HepG2 (cell line): Measurements from ENCODE around the gene SLC25A45. TPM values are rescaled to one million over a fixed set of nuclear protein-coding genes. Genes with fewer than 3 reads are reported as not detected.
A peak's percentile ranks its signal among the peaks of the same experiment; 100 is the strongest.

Experiments
- FOXA1 ChIP-seq, 2 experiments: fragments of 450-650 bp in 1 of 2; sonication (generic) in 1 of 2; formaldehyde crosslinking in 1 of 2; IDR thresholded peaks; 2 replicates each; pipeline versions ENCODE4 v1.4.0 to v1.6.1; 2016 to 2020; ENCODE audit warnings: missing genetic modification reagents in 1 of 2
- HDAC1 ChIP-seq: sonication (generic); formaldehyde crosslinking; IDR thresholded peaks from 2 replicates; pipeline ENCODE4 v1.5.1; 2020; ENCODE audit warnings: mild to moderate bottlenecking, missing genetic modification reagents
- HNF4G ChIP-seq, 2 experiments: sonication (generic) in 1 of 2; formaldehyde crosslinking in 1 of 2; IDR thresholded peaks; 2 replicates each; pipeline versions ENCODE4 v1.4.0 to v1.6.1; 2011 to 2020; ENCODE audit warnings: borderline replicate concordance in 2 of 2, low read depth in 2 of 2, mild to moderate bottlenecking in 2 of 2, low read length in 1 of 2, missing genetic modification reagents in 1 of 2, moderate library complexity in 1 of 2
- KAT2B ChIP-seq: fragments of 150-350 bp; IDR thresholded peaks from 2 replicates; pipeline ENCODE4 v1.6.1; 2014; ENCODE audit warnings: low read depth, low read length, borderline replicate concordance
- NR2F6 ChIP-seq, 2 experiments: IDR thresholded peaks; 2 replicates each; pipeline ENCODE4 v1.6.1; 2016; ENCODE audit warnings: antibody characterized with exemption in 1 of 2, mild to moderate bottlenecking in 1 of 2
- PAX8 ChIP-seq: sonication (generic); formaldehyde crosslinking; IDR thresholded peaks from 2 replicates; pipeline ENCODE4 v1.8.0; 2022; ENCODE audit warnings: mild to moderate bottlenecking, missing genetic modification reagents, borderline replicate concordance
- PCBP1 ChIP-seq: fragments of 200-400 bp; formaldehyde crosslinking; IDR thresholded peaks from 2 replicates; pipeline ENCODE4 v1.6.1; 2017; ENCODE audit warnings: mild to moderate bottlenecking, low read depth, low read length, borderline replicate concordance
- SIN3B ChIP-seq: fragments of 150-350 bp; IDR thresholded peaks from 2 replicates; pipeline ENCODE4 v1.6.1; 2014; ENCODE audit warnings: low read length
- TARDBP ChIP-seq: sonication (generic); formaldehyde crosslinking; IDR thresholded peaks from 2 replicates; pipeline ENCODE4 v1.8.0; 2022; ENCODE audit warnings: mild to moderate bottlenecking, missing genetic modification reagents
- ZBTB3 ChIP-seq: sonication (generic); formaldehyde crosslinking; IDR thresholded peaks from 2 replicates; pipeline ENCODE4 v1.4.0; 2020; ENCODE audit warnings: low read depth, mild to moderate bottlenecking, moderate library complexity, missing genetic modification reagents, borderline replicate concordance
- ZNF180 ChIP-seq: sonication (generic); formaldehyde crosslinking; IDR thresholded peaks from 2 replicates; pipeline ENCODE4 v1.4.0; 2020; ENCODE audit warnings: low read depth, missing genetic modification reagents, borderline replicate concordance
- ZNF441 ChIP-seq: sonication (generic); formaldehyde crosslinking; IDR thresholded peaks from 2 replicates; pipeline ENCODE4 v1.7.0; 2021; ENCODE audit warnings: missing genetic modification reagents, borderline replicate concordance
- ZNF660 ChIP-seq: sonication (generic); formaldehyde crosslinking; IDR thresholded peaks from 2 replicates; pipeline ENCODE4 v1.5.1; 2020; ENCODE audit warnings: mild to moderate bottlenecking, low read depth, missing genetic modification reagents, borderline replicate concordance
- polyA plus RNA-seq, 8 experiments: library from polyadenylated mRNA; depleted of rRNA in 3 of 8; stranded (reverse) in 7 of 8; unstranded in 1 of 8; fragments of >200 nt; fragmentation: Illumina TruSeq in 4 of 8; extraction: Trizol in 4 of 8; gene quantifications; 2 replicates each; pipeline versions ENCODE4 v1.2.1 to v1.2.3, GENCODE V29; 2011 to 2016; ENCODE audit warnings: low read depth in 4 of 8, missing spikeins in 1 of 8, mixed read lengths in 1 of 8; ENCODE audit not compliant: insufficient read depth in 1 of 8
- total RNA-seq, 5 experiments: library from RNA; depleted of rRNA; stranded (reverse); fragments of >200 nt; fragmentation: Illumina TruSeq; extraction: Trizol; gene quantifications; 2 replicates each; pipeline ENCODE4 v1.2.3, GENCODE V29; 2016; ENCODE audit warnings: low read depth in 1 of 5
- TF ChIP-seq, protein P1 (sequence below): sonication (generic); formaldehyde crosslinking; IDR thresholded peaks from 2 replicates; pipeline ENCODE4 v1.5.1; 2020; ENCODE audit warnings: mild to moderate bottlenecking, missing genetic modification reagents
- TF ChIP-seq, protein P2 (sequence below): sonication (generic); formaldehyde crosslinking; IDR thresholded peaks from 2 replicates; pipeline ENCODE4 v1.4.0; 2020; ENCODE audit warnings: mild to moderate bottlenecking, low read depth, missing genetic modification reagents
- TF ChIP-seq, protein P3 (sequence below): sonication (generic); formaldehyde crosslinking; IDR thresholded peaks from 2 replicates; pipeline ENCODE4 v1.8.0; 2022; ENCODE audit warnings: missing genetic modification reagents, low read depth, mild to moderate bottlenecking, borderline replicate concordance
- TF ChIP-seq, protein P4 (sequence below): sonication (generic); formaldehyde crosslinking; IDR thresholded peaks from 2 replicates; pipeline ENCODE4 v1.4.0; 2020; ENCODE audit warnings: mild to moderate bottlenecking, missing genetic modification reagents, borderline replicate concordance

The SLC25A45 gene
- total and polyA plus RNA-seq, 2 of the 13 experiments (the other 11 are each of a cell fraction or from before 2014, with no cell fraction given), result 1.2 to 3.4 TPM

DNA sequence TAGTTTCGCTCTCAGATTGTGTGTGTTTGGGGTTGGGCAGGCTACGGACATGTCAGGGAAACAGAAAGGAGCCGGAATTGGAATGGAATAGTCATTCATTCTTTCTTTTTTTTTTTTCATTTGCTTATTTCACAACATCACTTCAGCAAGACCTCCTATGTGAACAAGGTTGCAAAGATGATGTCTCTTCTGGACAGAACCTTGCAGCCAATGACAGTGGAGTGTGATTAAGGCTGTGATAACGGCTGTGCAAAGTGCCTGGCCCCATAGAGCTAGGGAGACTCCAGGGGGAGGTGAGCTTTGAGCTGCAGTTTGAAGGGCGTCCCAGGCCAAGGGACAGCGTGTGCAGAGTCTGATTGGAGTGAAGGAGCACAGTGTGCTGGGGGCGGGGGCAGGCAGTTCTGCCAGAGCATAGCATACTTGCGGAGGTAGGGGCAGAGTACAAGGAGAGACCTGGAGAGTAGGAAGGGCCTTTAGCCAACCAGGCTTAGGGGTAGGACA is 24.5 kb downstream of the SLC25A45 start (continued):
- TF ChIP-seq, protein P1, sequence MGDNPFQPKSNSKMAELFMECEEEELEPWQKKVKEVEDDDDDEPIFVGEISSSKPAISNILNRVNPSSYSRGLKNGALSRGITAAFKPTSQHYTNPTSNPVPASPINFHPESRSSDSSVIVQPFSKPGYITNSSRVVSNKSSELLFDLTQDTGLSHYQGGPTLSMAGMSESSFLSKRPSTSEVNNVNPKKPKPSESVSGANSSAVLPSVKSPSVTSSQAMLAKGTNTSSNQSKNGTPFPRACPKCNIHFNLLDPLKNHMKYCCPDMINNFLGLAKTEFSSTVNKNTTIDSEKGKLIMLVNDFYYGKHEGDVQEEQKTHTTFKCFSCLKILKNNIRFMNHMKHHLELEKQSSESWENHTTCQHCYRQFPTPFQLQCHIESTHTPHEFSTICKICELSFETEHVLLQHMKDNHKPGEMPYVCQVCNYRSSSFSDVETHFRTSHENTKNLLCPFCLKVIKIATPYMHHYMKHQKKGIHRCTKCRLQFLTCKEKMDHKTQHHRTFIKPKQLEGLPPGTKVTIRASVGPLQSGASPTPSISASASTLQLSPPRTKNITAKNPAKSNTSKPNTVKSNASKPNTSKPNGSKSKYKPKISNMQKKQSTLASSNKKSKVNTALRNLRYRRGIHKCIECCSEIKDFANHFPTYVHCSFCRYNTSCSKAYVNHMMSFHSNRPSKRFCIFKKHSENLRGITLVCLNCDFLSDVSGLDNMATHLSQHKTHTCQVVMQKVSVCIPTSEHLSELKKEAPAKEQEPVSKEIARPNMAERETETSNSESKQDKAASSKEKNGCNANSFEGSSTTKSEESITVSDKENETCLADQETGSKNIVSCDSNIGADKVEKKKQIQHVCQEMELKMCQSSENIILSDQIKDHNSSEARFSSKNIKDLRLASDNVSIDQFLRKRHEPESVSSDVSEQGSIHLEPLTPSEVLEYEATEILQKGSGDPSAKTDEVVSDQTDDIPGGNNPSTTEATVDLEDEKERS (CRISPR knock-in tag), result peak; percentile 77; the same call in 1 of the 2 replicates
- TF ChIP-seq, protein P2, sequence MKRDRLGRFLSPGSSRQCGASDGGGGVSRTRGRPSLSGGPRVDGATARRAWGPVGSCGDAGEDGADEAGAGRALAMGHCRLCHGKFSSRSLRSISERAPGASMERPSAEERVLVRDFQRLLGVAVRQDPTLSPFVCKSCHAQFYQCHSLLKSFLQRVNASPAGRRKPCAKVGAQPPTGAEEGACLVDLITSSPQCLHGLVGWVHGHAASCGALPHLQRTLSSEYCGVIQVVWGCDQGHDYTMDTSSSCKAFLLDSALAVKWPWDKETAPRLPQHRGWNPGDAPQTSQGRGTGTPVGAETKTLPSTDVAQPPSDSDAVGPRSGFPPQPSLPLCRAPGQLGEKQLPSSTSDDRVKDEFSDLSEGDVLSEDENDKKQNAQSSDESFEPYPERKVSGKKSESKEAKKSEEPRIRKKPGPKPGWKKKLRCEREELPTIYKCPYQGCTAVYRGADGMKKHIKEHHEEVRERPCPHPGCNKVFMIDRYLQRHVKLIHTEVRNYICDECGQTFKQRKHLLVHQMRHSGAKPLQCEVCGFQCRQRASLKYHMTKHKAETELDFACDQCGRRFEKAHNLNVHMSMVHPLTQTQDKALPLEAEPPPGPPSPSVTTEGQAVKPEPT (CRISPR knock-in tag), result no peak
- TF ChIP-seq SIN3B (no peak), TARDBP (CRISPR knock-in tag) (peak; percentile 88), ZNF441 (0 out of 2 replicates have a peak, but pooled peaks have one; percentile 58), NR2F6 (IDR thresholded peaks at IDR 0.05) (no peak; the same call in 1 of the 2 replicates), NR2F6 (CRISPR knock-in tag; IDR thresholded peaks at IDR 0.05) (no peak; the same call in 1 of the 2 replicates), PAX8 (CRISPR knock-in tag) (no peak), HDAC1 (CRISPR knock-in tag) (peak; percentile 88), KAT2B (no peak), ZBTB3 (CRISPR knock-in tag) (no peak), PCBP1 (no peak), FOXA1 (IDR thresholded peaks at IDR 0.05) (no peak), FOXA1 (CRISPR knock-in tag; IDR thresholded peaks at IDR 0.05) (no peak), ZNF660 (CRISPR knock-in tag) (no peak), HNF4G (IDR thresholded peaks at IDR 0.05; ENCODE audit: borderline replicate concordance, low read depth, low read length) (peak; percentile 87), HNF4G (CRISPR knock-in tag; IDR thresholded peaks at IDR 0.05; ENCODE audit: borderline replicate concordance, low read depth) (peak; percentile 51; the same call in 1 of the 2 replicates), ZNF180 (CRISPR knock-in tag) (no peak)
- TF ChIP-seq, protein P3, sequence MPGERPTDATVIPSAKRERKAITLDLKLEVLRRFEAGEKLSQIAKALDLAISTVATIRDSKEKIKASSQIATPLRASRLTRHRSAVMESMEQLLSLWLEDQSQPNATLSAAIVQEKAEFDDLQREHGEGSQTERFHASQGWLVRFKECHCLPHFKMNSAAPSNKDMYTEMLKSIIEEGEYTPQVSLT (CRISPR knock-in tag), result no peak
- TF ChIP-seq, protein P4, sequence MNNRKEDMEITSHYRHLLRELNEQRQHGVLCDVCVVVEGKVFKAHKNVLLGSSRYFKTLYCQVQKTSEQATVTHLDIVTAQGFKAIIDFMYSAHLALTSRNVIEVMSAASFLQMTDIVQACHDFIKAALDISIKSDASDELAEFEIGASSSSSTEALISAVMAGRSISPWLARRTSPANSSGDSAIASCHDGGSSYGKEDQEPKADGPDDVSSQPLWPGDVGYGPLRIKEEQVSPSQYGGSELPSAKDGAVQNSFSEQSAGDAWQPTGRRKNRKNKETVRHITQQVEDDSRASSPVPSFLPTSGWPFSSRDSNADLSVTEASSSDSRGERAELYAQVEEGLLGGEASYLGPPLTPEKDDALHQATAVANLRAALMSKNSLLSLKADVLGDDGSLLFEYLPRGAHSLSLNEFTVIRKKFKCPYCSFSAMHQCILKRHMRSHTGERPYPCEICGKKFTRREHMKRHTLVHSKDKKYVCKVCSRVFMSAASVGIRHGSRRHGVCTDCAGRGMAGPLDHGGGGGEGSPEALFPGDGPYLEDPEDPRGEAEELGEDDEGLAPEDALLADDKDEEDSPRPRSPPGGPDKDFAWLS, result no peak
